ENCODE measurements around the gene ASTN1. TPM values are rescaled to one million over a fixed set of nuclear protein-coding genes. Genes with fewer than 3 reads are reported as not detected.

Gene ASTN1
- total RNA-seq, 1 donor: not detected

- Histone ChIP-seq H3K36me3 (ENCODE audit: insufficient read depth, low read length) (no peaks in the 10 kb centered on the region), H3K9me3 (ENCODE audit: low read depth, low read length) (no peaks in the 10 kb centered on the region), H3K4me2 (ENCODE audit: insufficient read depth, low read length) (no peak overlapping the region), H3K4me1 (ENCODE audit: insufficient read depth, low read length) (no peaks in the 10 kb centered on the region), H3K27me3 (ENCODE audit: insufficient read depth, low read length) (no peaks in the 10 kb centered on the region), H2AFZ (ENCODE audit: low read length) (no peak overlapping the region), H3K79me2 (ENCODE audit: insufficient read depth, low read length) (no peaks in the 10 kb centered on the region), H3K27ac (ENCODE audit: low read depth, low read length) (no peak overlapping the region), H4K20me1 (ENCODE audit: insufficient read depth, low read length) (no peaks in the 10 kb centered on the region), H3K4me3 (ENCODE audit: insufficient read depth, low read length) (no peak overlapping the region)
- no peak for DNase-seq (ENCODE audit: insufficient read length, low spot score, missing footprints)
- TF ChIP-seq, protein P1, sequence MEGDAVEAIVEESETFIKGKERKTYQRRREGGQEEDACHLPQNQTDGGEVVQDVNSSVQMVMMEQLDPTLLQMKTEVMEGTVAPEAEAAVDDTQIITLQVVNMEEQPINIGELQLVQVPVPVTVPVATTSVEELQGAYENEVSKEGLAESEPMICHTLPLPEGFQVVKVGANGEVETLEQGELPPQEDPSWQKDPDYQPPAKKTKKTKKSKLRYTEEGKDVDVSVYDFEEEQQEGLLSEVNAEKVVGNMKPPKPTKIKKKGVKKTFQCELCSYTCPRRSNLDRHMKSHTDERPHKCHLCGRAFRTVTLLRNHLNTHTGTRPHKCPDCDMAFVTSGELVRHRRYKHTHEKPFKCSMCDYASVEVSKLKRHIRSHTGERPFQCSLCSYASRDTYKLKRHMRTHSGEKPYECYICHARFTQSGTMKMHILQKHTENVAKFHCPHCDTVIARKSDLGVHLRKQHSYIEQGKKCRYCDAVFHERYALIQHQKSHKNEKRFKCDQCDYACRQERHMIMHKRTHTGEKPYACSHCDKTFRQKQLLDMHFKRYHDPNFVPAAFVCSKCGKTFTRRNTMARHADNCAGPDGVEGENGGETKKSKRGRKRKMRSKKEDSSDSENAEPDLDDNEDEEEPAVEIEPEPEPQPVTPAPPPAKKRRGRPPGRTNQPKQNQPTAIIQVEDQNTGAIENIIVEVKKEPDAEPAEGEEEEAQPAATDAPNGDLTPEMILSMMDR (IDR thresholded peaks at IDR 0.05; ENCODE audit: extremely low read depth, low read depth, low read length): no peak
Measured at GRCh38 chr1:177032434-177032833, 132.1 kb downstream of the ASTN1 start.

GRCh38 chr1:177024623-177025022 is 139.9 kb downstream of the ASTN1 start:
- no peaks in the 10 kb centered on the region for H4K20me1 ChIP-seq (ENCODE audit: insufficient read depth, low read length)
- TF ChIP-seq, protein P1 (IDR thresholded peaks at IDR 0.05; ENCODE audit: extremely low read depth, low read depth, low read length): no peak
- H3K4me3 ChIP-seq (ENCODE audit: insufficient read depth, low read length): no peak overlapping the region
- no peaks in the 10 kb centered on the region for H3K79me2 ChIP-seq (ENCODE audit: insufficient read depth, low read length)
- no peaks in the 10 kb centered on the region for H3K4me1 ChIP-seq (ENCODE audit: insufficient read depth, low read length)
- H3K4me2 ChIP-seq (ENCODE audit: insufficient read depth, low read length): no peak overlapping the region
- no peak overlapping the region for H2AFZ ChIP-seq (ENCODE audit: low read length)
- no peaks in the 10 kb centered on the region for H3K9me3 ChIP-seq (ENCODE audit: low read depth, low read length)
- no peak for DNase-seq (ENCODE audit: insufficient read length, low spot score, missing footprints)
- no peaks in the 10 kb centered on the region for H3K27me3 ChIP-seq (ENCODE audit: insufficient read depth, low read length)
- H3K27ac ChIP-seq (ENCODE audit: low read depth, low read length): no peak overlapping the region
- no peaks in the 10 kb centered on the region for H3K36me3 ChIP-seq (ENCODE audit: insufficient read depth, low read length)

DNA sequence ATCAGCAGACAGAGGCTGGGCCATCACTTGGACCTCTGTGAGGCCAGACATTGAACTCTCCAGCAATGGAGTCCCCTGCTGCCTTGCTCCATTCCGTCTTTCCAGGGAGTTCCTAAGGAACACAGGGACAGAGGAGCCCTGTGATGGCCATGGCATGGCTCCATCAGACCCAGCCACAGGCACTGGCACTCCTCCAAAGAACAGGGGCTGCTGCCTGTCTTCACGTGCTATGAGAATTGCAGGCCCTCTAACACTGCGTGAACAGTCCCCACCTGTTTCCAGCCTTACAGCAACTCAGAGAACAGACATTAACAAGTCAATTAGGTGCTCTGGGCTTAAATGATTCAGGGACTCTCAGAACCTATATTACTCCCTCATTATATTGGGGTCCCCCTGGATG is 140.8 kb downstream of the ASTN1 start:
- Histone ChIP-seq H3K27ac (ENCODE audit: low read depth, low read length) (no peak overlapping the region), H3K4me1 (ENCODE audit: insufficient read depth, low read length) (no peaks in the 10 kb centered on the region), H3K36me3 (ENCODE audit: insufficient read depth, low read length) (no peaks in the 10 kb centered on the region), H4K20me1 (ENCODE audit: insufficient read depth, low read length) (no peaks in the 10 kb centered on the region), H2AFZ (ENCODE audit: low read length) (no peak overlapping the region), H3K4me2 (ENCODE audit: insufficient read depth, low read length) (no peak overlapping the region), H3K79me2 (ENCODE audit: insufficient read depth, low read length) (no peaks in the 10 kb centered on the region), H3K9me3 (ENCODE audit: low read depth, low read length) (no peaks in the 10 kb centered on the region), H3K4me3 (ENCODE audit: insufficient read depth, low read length) (no peak overlapping the region), H3K27me3 (ENCODE audit: insufficient read depth, low read length) (no peaks in the 10 kb centered on the region)
- no peak for DNase-seq (ENCODE audit: insufficient read length, low spot score, missing footprints)
- TF ChIP-seq, protein P1 (IDR thresholded peaks at IDR 0.05; ENCODE audit: extremely low read depth, low read depth, low read length): no peak

- Histone ChIP-seq H2AFZ (ENCODE audit: low read length) (no peak overlapping the region), H3K4me1 (ENCODE audit: insufficient read depth, low read length) (no peaks in the 10 kb centered on the region), H3K9me3 (ENCODE audit: low read depth, low read length) (no peaks in the 10 kb centered on the region), H3K27me3 (ENCODE audit: insufficient read depth, low read length) (no peaks in the 10 kb centered on the region), H3K27ac (ENCODE audit: low read depth, low read length) (no peak overlapping the region), H4K20me1 (ENCODE audit: insufficient read depth, low read length) (no peaks in the 10 kb centered on the region), H3K4me2 (ENCODE audit: insufficient read depth, low read length) (no peak overlapping the region), H3K79me2 (ENCODE audit: insufficient read depth, low read length) (no peaks in the 10 kb centered on the region), H3K4me3 (ENCODE audit: insufficient read depth, low read length) (no peak overlapping the region), H3K36me3 (ENCODE audit: insufficient read depth, low read length) (no peaks in the 10 kb centered on the region)
- TF ChIP-seq, protein P1 (IDR thresholded peaks at IDR 0.05; ENCODE audit: extremely low read depth, low read depth, low read length): no peak
- DNase-seq (ENCODE audit: insufficient read length, low spot score, missing footprints): no peak
Measured at GRCh38 chr1:177023249-177023648, 141.3 kb downstream of the ASTN1 start.

Data from osteoblast (primary cell).